ENCODE data around the gene COG5.

The COG5 gene

GRCh38 chr7:107563775-107564552 lies at the start of gene COG5, which contains the start of gene DUS4L:
Gene COG5, minus strand, starts transcription at chr7:107563920. Its CDS starts 24 bp downstream, at chr7:107563896.
Gene DUS4L, plus strand, starts transcription at chr7:107563971. Its CDS starts 3,100 bp downstream, at chr7:107567071.
- peak; percentile 86 for DNase-seq

- no peak for DNase-seq
Observed at GRCh38 chr7:107613439-107613838, 49.7 kb upstream of the COG5 start.

- DNase-seq: no peak
Observed at GRCh38 chr7:107610323-107610722, 46.6 kb upstream of the COG5 start.

GRCh38 chr7:107609811-107610261 lies 46.1 kb upstream of the COG5 start:
- no peak for DNase-seq

- no peak for DNase-seq
Observed at GRCh38 chr7:107606303-107606702, 42.6 kb upstream of the COG5 start.

- peak; percentile 7 for DNase-seq
Observed at GRCh38 chr7:107605218-107605815, 41.6 kb upstream of the COG5 start.

- DNase-seq: no peak
Observed at GRCh38 chr7:107600816-107601215, 37.1 kb upstream of the COG5 start.

- DNase-seq: no peak
Observed at GRCh38 chr7:107599262-107599661, 35.5 kb upstream of the COG5 start.

GRCh38 chr7:107597953-107598352 lies 34.2 kb upstream of the COG5 start:
- no peak for DNase-seq

- no peak for DNase-seq
Observed at GRCh38 chr7:107597582-107597916, 33.8 kb upstream of the COG5 start.

- DNase-seq: no peak
Observed at GRCh38 chr7:107596881-107597581, 33.3 kb upstream of the COG5 start.

GRCh38 chr7:107594961-107595737 lies 31.4 kb upstream of the COG5 start:
- no peak for DNase-seq

- no peak for DNase-seq
Observed at GRCh38 chr7:107593025-107593410, 29.3 kb upstream of the COG5 start.

- no peak for DNase-seq
Observed at GRCh38 chr7:107592361-107593024, 28.8 kb upstream of the COG5 start.

- no peak for DNase-seq
Observed at GRCh38 chr7:107591421-107591820, 27.7 kb upstream of the COG5 start.

- DNase-seq: no peak
Observed at GRCh38 chr7:107588529-107589130, 24.9 kb upstream of the COG5 start.

GRCh38 chr7:107584716-107585115 lies 21.0 kb upstream of the COG5 start:
- DNase-seq: no peak

- DNase-seq: no peak
Observed at GRCh38 chr7:107582875-107583274, 19.2 kb upstream of the COG5 start.

GRCh38 chr7:107581387-107582013 lies 17.8 kb upstream of the COG5 start:
- no peak for DNase-seq

GRCh38 chr7:107580716-107581383 lies 17.1 kb upstream of the COG5 start:
- DNase-seq: no peak
